Immature natural killer cell (primary cell): ENCODE data around the gene ACSS1. TPM values are rescaled to one million over a fixed set of nuclear protein-coding genes. Genes with fewer than 3 reads are reported as not detected.

Source experiments
- DNase-seq, 3 donors: peaks; one replicate each; pipeline ENCODE4 v3.0.0; 2022; ENCODE audit warnings: mixed read lengths in 1 of 3
- H3K27ac Mint-ChIP-seq, 6 donors: one replicate each; pipeline ENCODE4 v1.8.0; 2020; ENCODE audit warnings: mixed read lengths in 6 of 6, mild to moderate bottlenecking in 5 of 6, inconsistent platforms in 4 of 6, moderate library complexity in 3 of 6
- H3K27me3 Mint-ChIP-seq, 3 donors: one replicate each; pipeline ENCODE4 v1.8.0; 2020 to 2021; ENCODE audit warnings: low read depth in 3 of 3, mild to moderate bottlenecking in 3 of 3, mixed read lengths in 3 of 3, moderate library complexity in 3 of 3, inconsistent platforms in 1 of 3
- H3K36me3 Mint-ChIP-seq, 3 donors: one replicate each; pipeline ENCODE4 v1.8.0; 2020; ENCODE audit warnings: mixed read lengths in 3 of 3, inconsistent platforms in 2 of 3, mild to moderate bottlenecking in 2 of 3
- H3K4me1 Mint-ChIP-seq, 2 donors: one replicate each; pipeline ENCODE4 v1.8.0; 2020; ENCODE audit warnings: inconsistent platforms in 2 of 2, mild to moderate bottlenecking in 2 of 2, mixed read lengths in 2 of 2, moderate library complexity in 1 of 2
- H3K4me3 Mint-ChIP-seq, 5 donors: one replicate each; pipeline ENCODE4 v1.8.0; 2020; ENCODE audit warnings: mild to moderate bottlenecking in 5 of 5, mixed read lengths in 5 of 5, inconsistent platforms in 3 of 5, moderate library complexity in 3 of 5
- H3K9me3 Mint-ChIP-seq, 6 donors: one replicate each; pipeline ENCODE4 v1.8.0; 2020; ENCODE audit warnings: mild to moderate bottlenecking in 6 of 6, mixed read lengths in 6 of 6, inconsistent platforms in 4 of 6, moderate library complexity in 3 of 6
- polyA plus RNA-seq, 3 donors: library from polyadenylated mRNA; unstranded; fragments of 300-500 nt; fragmentation: Illumina TruSeq; gene quantifications; one replicate each; pipeline ENCODE4 v1.2.3, GENCODE V29; 2021

The ACSS1 gene
- polyA plus RNA-seq, 3 donors from 2014 or later: 66.6 to 85.2 (median 83.7) TPM

DNA sequence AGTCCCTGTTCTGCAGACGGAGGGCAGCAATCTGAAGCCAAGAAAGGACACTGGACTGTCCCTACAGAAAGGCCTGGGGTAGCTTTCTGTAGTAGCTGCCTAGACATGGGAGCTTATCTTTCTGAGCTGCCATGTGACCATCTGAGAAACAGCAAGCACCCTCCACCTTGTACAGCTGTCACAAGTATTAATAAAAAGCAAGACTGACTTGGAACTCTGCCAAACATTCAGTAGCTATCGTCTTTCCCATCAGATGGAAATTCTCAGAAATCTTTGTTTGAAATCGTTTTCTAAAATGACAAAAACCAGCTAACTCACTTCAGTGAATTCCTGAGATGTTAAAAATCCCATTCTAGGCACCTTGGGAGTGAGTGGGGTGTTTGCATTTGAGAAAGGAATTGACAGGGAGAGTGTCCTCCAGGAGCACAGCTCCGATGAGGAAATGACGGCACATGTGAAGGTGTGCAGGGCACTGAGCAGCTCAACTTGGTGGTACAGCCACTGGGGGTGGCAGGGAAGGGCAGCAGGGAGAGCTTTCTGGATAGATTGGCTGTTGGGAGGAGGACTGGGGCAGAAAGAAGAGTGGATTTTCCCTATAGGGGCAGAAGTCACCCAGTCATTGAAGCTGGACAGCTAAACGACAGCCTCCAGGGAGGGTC is 24.5 kb downstream of the ACSS1 start:
- Mint-ChIP-seq H3K36me3 (peaks cover 0 to 16% (median 5%) of the 10 kb centered on the region in 3 donors), H3K4me1 (peaks cover 43 to 71% of the 10 kb centered on the region in 2 donors), H3K4me3 (peak overlapping the region in 1 of 5 donors; percentile 38), H3K9me3 (no peaks in the 10 kb centered on the region), H3K27me3 (peaks cover 0 to 2% (median 0%) of the 10 kb centered on the region in 3 donors), H3K27ac (peak overlapping the region in 3 of 6 donors; percentile 66 to 74 (median 67))
- no peak for DNase-seq

DNA sequence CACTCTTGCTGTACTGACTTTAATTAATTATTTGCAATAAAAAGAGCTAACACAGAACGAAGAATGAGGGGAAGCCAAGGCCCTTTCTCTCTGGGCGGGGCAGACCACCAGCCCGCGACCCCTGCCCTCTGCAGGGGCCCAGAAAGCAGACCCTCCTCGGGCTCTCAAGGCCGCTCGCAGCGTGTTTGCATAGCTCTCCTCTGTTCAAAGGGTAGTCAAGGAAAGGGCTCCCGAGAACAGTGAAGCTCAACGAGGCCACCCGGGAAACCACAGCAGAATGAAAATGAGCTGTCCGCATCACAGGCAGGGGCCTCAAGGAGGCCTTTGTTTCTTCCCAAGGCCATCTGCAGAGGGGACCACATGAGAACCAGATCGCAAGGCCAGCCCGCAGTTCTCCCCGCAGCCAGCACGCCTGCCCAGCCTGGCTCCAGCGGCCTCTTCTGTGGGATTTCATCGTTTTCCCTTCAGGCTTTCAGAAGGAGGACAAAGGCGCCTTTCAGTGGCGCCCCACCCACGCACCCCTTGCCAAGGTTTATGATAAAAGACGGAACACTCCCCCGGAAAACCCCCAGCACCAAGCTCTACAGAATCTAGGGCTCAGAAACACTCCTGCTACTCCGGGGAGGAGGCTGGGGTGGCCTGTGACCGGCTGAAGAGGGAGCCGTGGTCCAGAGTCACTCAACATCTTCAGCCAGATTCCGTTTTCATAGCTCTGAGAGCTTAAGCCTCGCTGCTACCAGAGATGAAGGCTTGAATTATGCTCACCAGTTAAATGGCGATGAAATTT is 25.3 kb downstream of the ACSS1 start:
- peaks cover 0 to 19% (median 5%) of the 10 kb centered on the region in 3 donors for H3K36me3 Mint-ChIP-seq
- no peak overlapping the region for H3K4me3 Mint-ChIP-seq
- peaks cover 36 to 71% of the 10 kb centered on the region in 2 donors for H3K4me1 Mint-ChIP-seq
- peak overlapping the region in 2 of 6 donors; percentile 34 to 67 for H3K27ac Mint-ChIP-seq
- DNase-seq: no peak
- H3K27me3 Mint-ChIP-seq: peaks cover 0 to 2% (median 0%) of the 10 kb centered on the region in 3 donors
- no peaks in the 10 kb centered on the region for H3K9me3 Mint-ChIP-seq

DNA sequence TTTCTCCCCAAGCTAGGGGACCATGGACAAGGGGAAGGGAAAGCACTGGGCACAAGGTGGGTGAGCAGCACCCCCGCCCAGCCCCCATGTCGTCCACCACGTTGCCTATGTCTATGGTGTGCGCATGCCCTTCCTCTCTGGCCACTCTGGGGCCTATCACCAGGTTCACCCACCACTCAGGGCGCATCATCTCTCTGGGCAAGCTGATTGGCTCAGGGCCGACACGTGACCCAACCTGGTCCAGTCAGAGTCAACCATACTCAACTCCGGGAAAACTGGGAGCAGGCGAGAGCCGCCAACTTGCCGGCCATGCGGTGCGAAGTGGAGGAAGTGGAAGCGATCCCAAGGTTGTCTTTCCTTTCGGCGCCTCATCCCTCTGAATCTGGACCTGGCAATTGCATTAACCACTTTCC is 25.9 kb downstream of the ACSS1 start:
- Mint-ChIP-seq H3K36me3 (peaks cover 0 to 19% (median 5%) of the 10 kb centered on the region in 3 donors), H3K9me3 (no peaks in the 10 kb centered on the region), H3K27me3 (peaks cover 0 to 2% (median 0%) of the 10 kb centered on the region in 3 donors), H3K4me3 (no peak overlapping the region), H3K4me1 (peaks cover 31 to 71% of the 10 kb centered on the region in 2 donors), H3K27ac (no peak overlapping the region)
- DNase-seq: no peak

DNA sequence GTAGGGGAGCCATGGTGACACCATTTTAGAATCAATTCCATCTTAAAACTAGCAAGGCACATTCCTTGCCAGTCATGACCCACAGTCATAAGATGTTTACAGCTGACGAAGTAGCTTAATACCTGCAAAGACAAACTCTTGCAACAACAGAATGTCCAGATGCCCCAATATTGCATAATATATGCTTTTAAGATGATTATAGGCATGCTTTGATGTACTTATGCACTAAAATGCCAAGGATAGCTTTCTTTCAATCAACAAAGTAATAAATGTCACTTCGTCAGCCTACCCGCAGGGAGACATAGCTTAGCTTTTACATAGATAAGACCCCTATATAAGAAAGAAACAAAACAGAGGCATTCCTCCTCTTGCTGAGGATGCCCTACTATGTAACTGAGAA is 26.7 kb downstream of the ACSS1 start:
- Mint-ChIP-seq H3K4me1 (peaks cover 27 to 71% of the 10 kb centered on the region in 2 donors), H3K9me3 (no peaks in the 10 kb centered on the region), H3K4me3 (no peak overlapping the region), H3K36me3 (peaks cover 0 to 19% (median 5%) of the 10 kb centered on the region in 3 donors), H3K27ac (peak overlapping the region in 2 of 6 donors; percentile 45 to 57), H3K27me3 (peaks cover 0 to 2% (median 0%) of the 10 kb centered on the region in 3 donors)
- DNase-seq: no peak

DNA sequence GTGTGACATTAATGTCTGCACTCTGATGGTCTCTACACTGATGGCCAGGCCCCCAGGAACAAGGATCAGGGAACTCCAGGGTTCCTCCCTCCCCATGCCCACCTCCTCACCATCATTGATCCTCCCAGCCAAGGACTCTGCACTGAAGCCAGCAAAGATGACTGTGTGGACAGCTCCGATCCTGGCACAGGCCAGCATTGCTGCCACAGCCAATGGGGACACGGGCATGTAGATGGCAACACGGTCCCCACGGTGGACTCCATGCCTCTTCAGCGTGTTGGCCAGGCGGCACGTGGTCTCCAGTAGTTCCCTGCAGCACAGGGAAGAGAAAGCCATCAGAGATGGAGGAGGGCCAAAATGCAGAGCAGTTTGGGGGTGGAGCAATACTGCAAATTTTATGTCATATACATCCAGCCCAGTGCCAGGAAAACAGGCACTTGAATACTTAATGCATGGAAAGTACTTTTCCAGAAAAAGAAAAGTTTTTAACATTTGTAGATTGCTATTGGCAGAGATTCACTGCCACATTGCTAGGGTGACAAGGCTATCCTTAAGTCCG is 27.2 kb downstream of the ACSS1 start:
- H3K4me3 Mint-ChIP-seq: no peak overlapping the region
- H3K27me3 Mint-ChIP-seq: peaks cover 0 to 2% (median 0%) of the 10 kb centered on the region in 3 donors
- peaks cover 0 to 19% (median 5%) of the 10 kb centered on the region in 3 donors for H3K36me3 Mint-ChIP-seq
- peak overlapping the region in 2 of 6 donors; percentile 37 to 57 for H3K27ac Mint-ChIP-seq
- no peak for DNase-seq
- no peaks in the 10 kb centered on the region for H3K9me3 Mint-ChIP-seq
- H3K4me1 Mint-ChIP-seq: peaks cover 24 to 71% of the 10 kb centered on the region in 2 donors

DNA sequence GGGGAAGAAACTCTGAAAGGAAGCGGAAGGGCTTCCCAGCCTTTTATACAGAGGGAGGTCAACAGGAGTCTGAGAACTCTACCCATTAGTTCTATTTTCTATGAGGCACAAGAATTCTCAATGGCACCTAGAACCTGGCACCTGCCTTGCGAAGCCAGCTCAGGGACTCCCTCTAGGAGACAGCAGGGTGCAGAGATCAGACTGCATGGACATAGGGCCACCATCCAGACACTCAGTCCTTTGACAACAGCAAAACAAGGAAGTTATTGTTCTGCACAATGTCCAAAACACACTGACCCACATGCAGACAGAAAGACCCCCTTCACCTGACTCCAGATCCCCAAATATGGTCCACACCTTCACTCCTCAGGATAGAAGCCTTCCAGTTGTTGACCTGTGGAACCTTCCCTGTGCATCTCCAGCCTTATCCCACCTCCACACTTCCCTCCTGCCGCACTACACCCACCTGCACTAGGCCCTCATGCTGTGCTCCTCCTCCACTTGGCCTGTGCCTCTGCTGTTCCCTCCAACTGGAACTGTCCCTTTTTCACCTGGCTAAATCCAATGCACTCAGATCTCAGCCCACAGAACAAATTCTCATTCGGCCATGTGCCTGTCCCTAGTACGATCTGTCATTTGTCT is 27.8 kb downstream of the ACSS1 start:
- DNase-seq: no peak
- Mint-ChIP-seq H3K9me3 (no peaks in the 10 kb centered on the region), H3K27ac (peak overlapping the region in 4 of 6 donors; percentile 5 to 61 (median 44)), H3K4me1 (peaks cover 19 to 70% of the 10 kb centered on the region in 2 donors), H3K4me3 (no peak overlapping the region), H3K27me3 (peaks cover 0 to 2% (median 0%) of the 10 kb centered on the region in 3 donors), H3K36me3 (peaks cover 0 to 19% (median 5%) of the 10 kb centered on the region in 3 donors)

DNA sequence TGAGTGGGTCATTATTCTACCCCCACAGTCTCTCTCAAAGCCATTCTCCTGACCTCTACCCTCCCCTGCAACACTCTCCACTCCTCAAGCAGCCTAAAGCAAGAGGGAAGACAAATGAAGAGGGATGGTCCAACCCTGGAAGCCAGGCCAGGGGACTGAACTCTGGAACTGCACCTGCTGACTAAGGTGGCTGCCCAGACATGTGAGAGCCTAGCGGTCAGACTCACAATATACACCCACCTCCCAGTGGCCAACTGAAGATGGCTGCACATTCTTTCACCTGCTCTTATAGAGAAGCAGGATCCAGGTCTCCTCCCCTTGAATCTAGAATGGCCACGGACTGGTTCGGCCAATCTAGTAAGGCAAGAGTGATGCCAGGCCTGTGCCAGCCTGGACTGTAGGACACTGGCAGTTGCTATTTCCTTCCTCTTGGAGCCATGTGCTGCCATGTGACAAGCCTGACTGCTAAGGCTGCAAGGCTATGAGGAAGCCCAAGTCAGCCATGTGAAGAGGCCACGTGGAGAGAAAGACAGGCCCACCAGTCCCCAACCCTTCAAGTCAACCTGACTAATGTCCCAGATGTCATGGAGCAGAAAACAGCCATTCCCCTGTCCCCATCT is 31.8 kb downstream of the ACSS1 start:
- no peaks in the 10 kb centered on the region for H3K9me3 Mint-ChIP-seq
- peaks cover 28 to 69% of the 10 kb centered on the region in 2 donors for H3K4me1 Mint-ChIP-seq
- DNase-seq: no peak
- H3K27me3 Mint-ChIP-seq: peaks cover 0 to 2% (median 1%) of the 10 kb centered on the region in 3 donors
- no peak overlapping the region for H3K4me3 Mint-ChIP-seq
- peaks cover 0 to 23% (median 5%) of the 10 kb centered on the region in 3 donors for H3K36me3 Mint-ChIP-seq
- peak overlapping the region in 2 of 6 donors; percentile 23 to 66 for H3K27ac Mint-ChIP-seq

DNA sequence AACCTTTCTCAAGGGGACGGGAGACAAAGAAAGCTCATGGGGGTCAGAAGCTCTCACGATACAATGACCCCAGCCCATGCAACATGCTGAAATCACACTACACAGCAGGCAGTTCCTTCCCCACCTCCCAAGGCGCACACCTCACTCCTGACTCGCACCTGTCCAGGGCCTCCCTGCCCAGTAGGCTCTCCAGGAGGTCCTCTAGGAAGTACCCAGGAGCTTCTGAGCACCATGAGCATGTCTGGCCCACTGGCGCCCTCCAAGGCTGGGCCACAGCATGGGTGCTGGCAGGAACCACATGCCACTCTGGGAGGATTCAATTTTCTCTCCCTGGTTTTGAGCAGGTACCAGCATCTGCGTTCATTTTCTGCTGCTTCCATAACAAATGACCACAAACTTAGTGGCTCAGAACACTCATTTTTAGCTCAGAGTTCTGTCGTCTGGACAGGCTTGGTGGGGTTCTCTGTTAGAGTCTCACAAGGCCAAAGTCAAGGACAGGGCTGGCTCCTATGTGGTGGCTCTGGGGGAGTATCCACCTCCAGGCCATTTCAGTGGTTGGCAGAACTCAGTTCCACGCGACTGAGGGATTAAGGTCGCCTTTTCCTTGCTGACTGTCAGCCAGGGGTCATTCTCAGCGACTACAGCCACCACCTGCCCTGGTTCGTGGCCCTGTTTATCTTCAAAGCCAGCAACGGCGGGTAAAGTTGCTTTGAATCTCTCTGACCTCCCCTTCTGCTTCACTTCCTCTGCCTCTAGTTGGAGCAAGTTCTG is 32.7 kb downstream of the ACSS1 start:
- DNase-seq: no peak
- H3K27ac Mint-ChIP-seq: peak overlapping the region in 2 of 6 donors; percentile 23 to 66
- peaks cover 0 to 2% (median 1%) of the 10 kb centered on the region in 3 donors for H3K27me3 Mint-ChIP-seq
- H3K9me3 Mint-ChIP-seq: no peaks in the 10 kb centered on the region
- H3K4me1 Mint-ChIP-seq: peaks cover 25 to 69% of the 10 kb centered on the region in 2 donors
- peaks cover 0 to 18% (median 5%) of the 10 kb centered on the region in 3 donors for H3K36me3 Mint-ChIP-seq
- no peak overlapping the region for H3K4me3 Mint-ChIP-seq

DNA sequence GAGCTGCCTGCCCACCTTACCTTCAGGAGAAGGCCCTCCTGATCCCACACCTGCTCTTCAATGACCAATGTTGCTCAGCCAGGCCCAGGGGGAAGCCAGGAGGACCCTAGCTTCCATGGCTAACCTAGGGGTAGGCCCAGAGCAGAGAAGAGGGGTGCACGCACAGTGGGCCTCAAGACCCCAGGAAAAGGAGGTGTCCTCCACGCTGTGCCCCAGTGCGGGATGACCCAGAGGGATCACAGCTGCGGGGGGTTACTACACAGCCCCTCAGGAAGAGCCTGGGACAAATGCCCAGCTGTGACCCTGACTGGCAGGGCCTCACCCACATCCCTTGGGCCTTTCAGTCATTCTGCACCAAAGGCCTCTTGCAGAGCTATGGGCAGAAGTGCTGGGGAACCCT is 33.8 kb downstream of the ACSS1 start:
- Mint-ChIP-seq H3K27me3 (peaks cover 0 to 2% (median 1%) of the 10 kb centered on the region in 3 donors), H3K9me3 (no peaks in the 10 kb centered on the region), H3K27ac (peak overlapping the region in 4 of 6 donors; percentile 43 to 89 (median 68)), H3K4me3 (no peak overlapping the region), H3K36me3 (peaks cover 0 to 15% (median 0%) of the 10 kb centered on the region in 3 donors), H3K4me1 (peaks cover 35 to 72% of the 10 kb centered on the region in 2 donors)
- DNase-seq: no peak

DNA sequence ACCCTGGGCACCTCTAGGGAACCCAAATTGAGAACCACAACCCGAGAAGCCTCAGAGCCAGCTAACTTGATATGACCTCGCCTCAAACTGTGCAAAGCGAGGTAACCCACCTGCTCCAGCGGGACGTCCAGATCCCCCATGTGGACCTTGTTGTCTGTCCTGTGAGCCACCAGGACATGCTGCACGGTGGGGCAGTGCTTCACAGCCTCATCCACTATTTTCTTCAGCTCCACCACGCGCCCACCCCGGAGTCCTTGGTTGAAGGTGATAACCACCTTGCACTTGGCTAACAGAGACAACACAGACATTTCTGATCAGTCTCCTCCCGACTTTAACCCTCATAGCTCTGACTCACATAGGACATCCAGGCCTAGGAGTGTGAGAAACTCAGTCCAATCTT is 34.6 kb downstream of the ACSS1 start:
- H3K36me3 Mint-ChIP-seq: peaks cover 0 to 11% (median 0%) of the 10 kb centered on the region in 3 donors
- DNase-seq: no peak
- H3K4me3 Mint-ChIP-seq: no peak overlapping the region
- H3K27me3 Mint-ChIP-seq: peaks cover 0 to 2% (median 1%) of the 10 kb centered on the region in 3 donors
- H3K9me3 Mint-ChIP-seq: no peaks in the 10 kb centered on the region
- H3K4me1 Mint-ChIP-seq: peaks cover 42 to 80% of the 10 kb centered on the region in 2 donors
- H3K27ac Mint-ChIP-seq: peak overlapping the region; percentile 43 to 89 (median 72)

DNA sequence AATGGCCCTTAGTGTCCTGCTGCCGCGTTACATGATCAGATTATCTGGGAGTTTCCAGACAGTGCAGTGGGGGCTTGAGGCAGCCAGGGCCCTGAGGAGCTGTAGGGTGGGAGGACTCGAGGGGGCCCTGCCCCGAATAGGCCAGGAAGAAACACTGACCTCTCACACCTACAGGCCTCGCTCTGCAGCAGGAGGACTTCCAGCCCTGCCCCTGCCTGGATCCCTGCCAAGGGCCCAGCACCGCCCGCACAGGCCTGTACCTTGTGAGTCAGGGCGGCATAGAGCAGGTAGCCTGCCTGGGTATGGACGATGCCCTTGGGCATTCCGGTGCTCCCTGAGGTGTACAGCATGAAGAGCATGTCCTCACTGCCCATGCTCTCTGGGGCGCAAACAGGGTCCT is 35.3 kb downstream of the ACSS1 start:
- Mint-ChIP-seq H3K36me3 (peaks cover 0 to 8% (median 0%) of the 10 kb centered on the region in 3 donors), H3K9me3 (no peaks in the 10 kb centered on the region), H3K27me3 (peaks cover 0 to 2% (median 1%) of the 10 kb centered on the region in 3 donors), H3K27ac (peak overlapping the region in 4 of 6 donors; percentile 24 to 56 (median 41)), H3K4me3 (no peak overlapping the region), H3K4me1 (peaks cover 42 to 80% of the 10 kb centered on the region in 2 donors)
- no peak for DNase-seq

DNA sequence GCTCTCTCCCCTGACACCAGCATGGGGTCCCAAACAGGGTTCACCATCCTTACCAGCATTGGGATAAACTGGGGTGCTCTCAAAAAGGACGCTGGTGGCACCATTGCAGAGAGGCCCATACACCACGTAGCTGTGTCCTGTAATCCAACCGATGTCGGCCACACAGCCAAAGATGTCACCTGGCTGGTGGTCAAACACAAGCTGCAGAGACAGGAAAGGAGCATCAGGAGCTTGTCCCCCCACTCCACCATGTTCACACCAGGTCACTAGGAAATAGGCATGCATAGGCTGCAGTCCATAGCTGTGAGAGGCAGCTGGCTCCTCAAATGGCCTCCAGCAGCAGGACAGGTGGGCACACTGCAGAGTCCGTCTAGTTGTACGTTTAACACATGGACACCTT is 36.6 kb downstream of the ACSS1 start:
- Mint-ChIP-seq H3K4me3 (no peak overlapping the region), H3K9me3 (no peaks in the 10 kb centered on the region), H3K36me3 (peaks cover 0 to 8% (median 0%) of the 10 kb centered on the region in 3 donors), H3K27ac (peak overlapping the region in 1 of 6 donors; percentile 23), H3K4me1 (peaks cover 45 to 79% of the 10 kb centered on the region in 2 donors), H3K27me3 (peaks cover 0 to 2% (median 1%) of the 10 kb centered on the region in 3 donors)
- no peak for DNase-seq
